ENCODE results near the gene NOC2L.
A peak's percentile ranks its signal among the peaks of the same experiment; 100 is the strongest.

NOC2L gene

DNA sequence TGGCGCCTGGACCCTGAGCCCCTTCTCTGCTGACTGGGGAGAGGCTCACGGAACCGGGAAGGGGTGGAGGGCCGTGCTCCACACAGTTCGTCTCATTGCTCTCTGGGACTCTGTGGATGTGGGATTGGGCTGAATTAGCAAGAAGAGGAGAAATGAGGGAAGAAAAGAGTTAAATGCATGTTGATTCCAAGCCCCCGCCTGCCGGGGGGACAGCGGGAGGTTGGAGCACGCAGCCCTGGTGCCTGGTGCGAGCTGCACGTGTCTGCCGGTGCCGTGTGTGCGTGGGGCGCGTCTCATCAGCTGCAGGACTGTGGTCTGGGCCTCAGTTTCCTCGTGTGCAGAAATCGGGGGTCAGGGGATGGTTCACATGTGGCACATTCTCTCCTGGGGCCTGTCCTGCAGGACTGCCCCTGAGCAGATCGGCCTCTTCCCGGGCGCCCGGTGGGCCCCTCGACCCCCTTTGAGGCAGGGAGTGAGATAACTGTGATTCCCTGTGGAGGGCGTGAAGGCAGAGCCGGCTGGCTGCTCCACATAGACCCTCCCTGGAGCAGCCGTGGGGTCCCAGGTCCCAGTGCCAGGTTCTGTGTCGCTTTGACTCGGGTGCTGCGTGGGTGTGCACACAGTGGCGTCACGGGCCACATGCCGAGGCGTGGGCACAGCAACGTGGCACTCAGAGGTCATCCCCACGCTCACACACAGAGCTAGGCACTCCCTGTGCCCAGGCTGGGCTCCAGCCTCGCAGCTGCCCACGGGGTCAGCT lies 23.9 kb downstream of the NOC2L start:
- peak overlapping the region; percentile 18 for H3K4me3 ChIP-seq (ENCODE audit: low read length)
- no peaks in the 10 kb centered on the region for H3K9me3 ChIP-seq (ENCODE audit: insufficient read depth, low read depth, low read length)
- H3K9ac ChIP-seq (ENCODE audit: low read depth, low read length) = no peak overlapping the region
- no peaks in the 10 kb centered on the region; the same call in 1 of the 2 replicates for H3K4me1 ChIP-seq (ENCODE audit: insufficient read depth, low read length)
- no peaks in the 10 kb centered on the region for H3K36me3 ChIP-seq (ENCODE audit: insufficient read depth, low read depth, low read length)
- H3K27ac ChIP-seq (ENCODE audit: low read length) = no peak overlapping the region
- H3K27me3 ChIP-seq (ENCODE audit: insufficient read depth, low read length) = peaks cover 92% of the 10 kb centered on the region

DNA sequence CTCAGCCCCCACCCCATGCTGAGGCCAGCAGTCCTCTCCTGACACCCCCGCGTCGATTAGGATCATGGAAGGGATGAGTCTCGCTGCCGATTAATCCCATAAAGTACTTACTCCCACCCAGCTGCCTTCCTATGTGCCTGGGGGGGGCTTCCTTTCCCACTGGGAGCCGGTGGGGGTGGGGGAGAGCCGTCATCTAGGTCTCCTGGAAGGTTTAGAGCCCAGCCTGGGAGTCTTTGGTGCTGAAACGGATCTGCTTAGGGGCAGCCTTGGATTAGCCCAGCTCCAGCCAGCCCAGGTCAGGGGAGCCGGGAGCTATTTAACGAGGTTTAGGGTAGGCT lies 25.5 kb downstream of the NOC2L start:
- Histone ChIP-seq H3K27ac (ENCODE audit: low read length) (no peak overlapping the region), H3K4me1 (ENCODE audit: insufficient read depth, low read length) (no peaks in the 10 kb centered on the region; the same call in 1 of the 2 replicates), H3K27me3 (ENCODE audit: insufficient read depth, low read length) (peaks cover 92% of the 10 kb centered on the region), H3K36me3 (ENCODE audit: insufficient read depth, low read depth, low read length) (no peaks in the 10 kb centered on the region), H3K9ac (ENCODE audit: low read depth, low read length) (no peak overlapping the region), H3K9me3 (ENCODE audit: insufficient read depth, low read depth, low read length) (no peaks in the 10 kb centered on the region), H3K4me3 (ENCODE audit: low read length) (no peak overlapping the region)

DNA sequence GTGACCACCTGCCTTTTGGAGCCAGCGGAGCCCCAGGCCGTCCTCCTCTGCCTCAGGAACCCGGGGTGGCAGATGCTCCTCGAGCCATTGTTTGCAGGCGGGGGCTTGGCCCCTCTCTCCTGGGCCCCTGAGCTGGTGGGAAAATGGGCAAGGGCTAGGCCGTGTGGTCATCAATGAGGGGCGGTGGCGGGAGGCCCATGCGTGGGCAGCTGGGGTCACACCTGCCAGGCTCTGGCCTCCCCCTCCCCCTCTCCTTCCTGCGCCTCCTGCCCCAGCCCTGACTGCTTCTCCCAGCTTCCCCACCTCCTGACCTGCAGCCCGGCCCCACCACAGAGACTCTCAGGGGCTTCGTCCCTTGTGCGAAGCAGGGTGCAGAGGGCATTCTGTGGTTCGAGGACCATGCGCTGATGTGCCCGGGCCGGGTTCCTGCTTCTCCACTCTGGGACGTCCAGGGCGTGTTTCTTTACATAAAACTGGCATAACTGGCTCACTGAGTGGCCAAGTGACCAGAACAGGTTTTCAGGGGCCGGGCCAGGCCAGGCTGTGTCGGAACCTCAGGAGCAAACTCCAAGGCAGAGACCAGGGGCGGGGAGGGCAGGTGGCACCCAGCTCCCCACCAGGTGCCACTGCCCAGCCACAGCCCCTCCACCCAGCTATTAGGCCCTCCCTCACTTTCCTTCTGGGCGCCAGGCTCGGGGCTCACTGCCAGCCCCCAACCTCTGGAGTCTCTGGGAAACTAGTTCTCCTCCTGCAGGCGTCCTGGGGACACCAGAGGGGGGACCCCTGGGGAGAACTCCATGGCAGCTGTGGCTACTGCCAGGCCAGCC lies 26.1 kb downstream of the NOC2L start:
- no peaks in the 10 kb centered on the region; the same call in 1 of the 2 replicates for H3K4me1 ChIP-seq (ENCODE audit: insufficient read depth, low read length)
- H3K36me3 ChIP-seq (ENCODE audit: insufficient read depth, low read depth, low read length) = no peaks in the 10 kb centered on the region
- H3K9ac ChIP-seq (ENCODE audit: low read depth, low read length) = no peak overlapping the region
- H3K27me3 ChIP-seq (ENCODE audit: insufficient read depth, low read length) = peaks cover 92% of the 10 kb centered on the region
- no peak overlapping the region for H3K27ac ChIP-seq (ENCODE audit: low read length)
- no peaks in the 10 kb centered on the region for H3K9me3 ChIP-seq (ENCODE audit: insufficient read depth, low read depth, low read length)
- H3K4me3 ChIP-seq (ENCODE audit: low read length) = no peak overlapping the region

DNA sequence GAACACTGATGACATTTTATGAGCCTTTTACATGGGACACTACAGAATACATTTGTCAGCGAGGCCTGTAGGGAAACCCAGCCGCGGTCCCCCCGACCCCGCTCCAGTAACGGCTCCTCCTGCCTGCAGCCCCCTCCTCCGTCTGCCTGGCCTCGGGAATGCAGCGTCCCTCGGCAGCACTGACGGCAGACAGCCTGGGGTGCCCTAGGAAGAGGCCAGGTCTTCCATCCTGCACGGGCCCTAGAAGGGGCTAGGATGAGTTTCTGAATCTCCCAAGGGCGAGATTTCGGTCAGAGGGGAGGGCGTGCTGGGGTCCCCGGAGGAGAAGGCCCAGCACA lies 26.9 kb downstream of the NOC2L start:
- H3K4me3 ChIP-seq (ENCODE audit: low read length) = no peak overlapping the region
- no peak overlapping the region for H3K9ac ChIP-seq (ENCODE audit: low read depth, low read length)
- no peaks in the 10 kb centered on the region for H3K9me3 ChIP-seq (ENCODE audit: insufficient read depth, low read depth, low read length)
- no peaks in the 10 kb centered on the region for H3K36me3 ChIP-seq (ENCODE audit: insufficient read depth, low read depth, low read length)
- H3K27ac ChIP-seq (ENCODE audit: low read length) = no peak overlapping the region
- H3K27me3 ChIP-seq (ENCODE audit: insufficient read depth, low read length) = peaks cover 92% of the 10 kb centered on the region
- no peaks in the 10 kb centered on the region; the same call in 1 of the 2 replicates for H3K4me1 ChIP-seq (ENCODE audit: insufficient read depth, low read length)

DNA sequence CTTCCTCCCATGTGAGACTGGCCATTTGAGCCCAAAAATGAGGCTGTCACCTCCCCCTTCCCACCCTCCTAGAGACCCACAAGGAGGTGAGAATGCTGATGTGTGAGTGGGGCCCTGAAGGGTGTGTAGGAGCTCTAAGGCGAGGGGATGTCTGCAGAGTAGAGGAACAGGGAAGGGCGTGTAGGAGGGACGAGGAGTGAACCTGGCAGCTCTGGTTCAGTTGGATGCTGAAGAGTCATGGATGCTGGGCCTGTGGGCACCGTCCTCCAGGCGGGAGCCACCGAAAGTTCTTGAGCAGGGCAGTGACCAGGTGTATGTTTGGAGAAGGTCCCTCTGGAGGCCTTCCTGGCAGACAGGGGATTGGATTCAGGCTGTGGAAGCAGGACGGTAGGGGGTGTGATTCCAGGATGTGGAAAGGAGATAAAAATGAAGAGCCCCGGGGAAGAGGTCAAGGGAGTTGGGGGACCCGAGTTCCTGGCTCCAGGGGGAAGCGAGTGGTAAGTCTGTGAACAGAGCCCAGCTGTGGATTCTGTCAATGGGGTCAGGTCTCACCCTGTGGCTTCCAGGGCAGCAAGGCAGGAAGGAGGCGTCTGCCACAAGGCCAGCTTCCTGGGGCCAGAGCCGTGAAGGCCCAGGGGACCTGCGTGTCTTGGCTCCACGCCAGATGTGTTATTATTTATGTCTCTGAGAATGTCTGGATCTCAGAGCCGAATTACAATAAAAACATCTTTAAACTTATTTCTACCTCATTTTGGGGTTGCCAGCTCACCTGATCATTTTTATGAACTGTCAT lies 27.5 kb downstream of the NOC2L start:
- H3K27me3 ChIP-seq (ENCODE audit: insufficient read depth, low read length) = peaks cover 92% of the 10 kb centered on the region
- no peaks in the 10 kb centered on the region for H3K9me3 ChIP-seq (ENCODE audit: insufficient read depth, low read depth, low read length)
- H3K27ac ChIP-seq (ENCODE audit: low read length) = no peak overlapping the region
- no peak overlapping the region for H3K9ac ChIP-seq (ENCODE audit: low read depth, low read length)
- no peaks in the 10 kb centered on the region; the same call in 1 of the 2 replicates for H3K4me1 ChIP-seq (ENCODE audit: insufficient read depth, low read length)
- H3K36me3 ChIP-seq (ENCODE audit: insufficient read depth, low read depth, low read length) = no peaks in the 10 kb centered on the region
- H3K4me3 ChIP-seq (ENCODE audit: low read length) = no peak overlapping the region

DNA sequence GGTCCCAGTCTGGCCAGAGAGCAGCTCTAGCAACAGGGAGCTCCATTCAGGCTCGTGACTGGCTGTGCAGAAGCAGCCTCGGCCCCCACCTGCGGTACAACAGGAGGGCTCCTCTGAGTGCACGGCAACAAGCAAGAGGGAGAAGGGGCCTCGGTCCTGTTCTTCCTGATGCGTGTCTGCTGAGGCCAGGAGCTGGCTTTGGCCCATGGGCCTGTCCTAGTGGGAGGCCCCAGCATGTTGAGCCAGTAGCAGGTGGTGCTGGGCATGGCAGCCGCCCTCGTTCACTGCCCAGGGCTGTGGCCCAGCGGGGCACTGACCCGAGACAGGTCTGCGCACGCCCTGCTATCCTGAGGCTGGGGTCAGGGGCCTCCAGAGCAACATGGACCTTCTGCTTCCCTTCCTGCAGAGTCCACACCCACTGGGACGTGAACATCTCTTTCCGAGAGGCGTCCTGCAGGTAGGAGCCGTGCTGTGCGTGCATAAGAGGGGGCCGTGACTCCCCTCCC lies 28.4 kb downstream of the NOC2L start:
- H3K9me3 ChIP-seq (ENCODE audit: insufficient read depth, low read depth, low read length) = no peaks in the 10 kb centered on the region
- no peak overlapping the region for H3K27ac ChIP-seq (ENCODE audit: low read length)
- H3K36me3 ChIP-seq (ENCODE audit: insufficient read depth, low read depth, low read length) = no peaks in the 10 kb centered on the region
- no peak overlapping the region for H3K9ac ChIP-seq (ENCODE audit: low read depth, low read length)
- H3K4me1 ChIP-seq (ENCODE audit: insufficient read depth, low read length) = no peaks in the 10 kb centered on the region; the same call in 1 of the 2 replicates
- H3K4me3 ChIP-seq (ENCODE audit: low read length) = no peak overlapping the region
- H3K27me3 ChIP-seq (ENCODE audit: insufficient read depth, low read length) = peaks cover 92% of the 10 kb centered on the region

DNA sequence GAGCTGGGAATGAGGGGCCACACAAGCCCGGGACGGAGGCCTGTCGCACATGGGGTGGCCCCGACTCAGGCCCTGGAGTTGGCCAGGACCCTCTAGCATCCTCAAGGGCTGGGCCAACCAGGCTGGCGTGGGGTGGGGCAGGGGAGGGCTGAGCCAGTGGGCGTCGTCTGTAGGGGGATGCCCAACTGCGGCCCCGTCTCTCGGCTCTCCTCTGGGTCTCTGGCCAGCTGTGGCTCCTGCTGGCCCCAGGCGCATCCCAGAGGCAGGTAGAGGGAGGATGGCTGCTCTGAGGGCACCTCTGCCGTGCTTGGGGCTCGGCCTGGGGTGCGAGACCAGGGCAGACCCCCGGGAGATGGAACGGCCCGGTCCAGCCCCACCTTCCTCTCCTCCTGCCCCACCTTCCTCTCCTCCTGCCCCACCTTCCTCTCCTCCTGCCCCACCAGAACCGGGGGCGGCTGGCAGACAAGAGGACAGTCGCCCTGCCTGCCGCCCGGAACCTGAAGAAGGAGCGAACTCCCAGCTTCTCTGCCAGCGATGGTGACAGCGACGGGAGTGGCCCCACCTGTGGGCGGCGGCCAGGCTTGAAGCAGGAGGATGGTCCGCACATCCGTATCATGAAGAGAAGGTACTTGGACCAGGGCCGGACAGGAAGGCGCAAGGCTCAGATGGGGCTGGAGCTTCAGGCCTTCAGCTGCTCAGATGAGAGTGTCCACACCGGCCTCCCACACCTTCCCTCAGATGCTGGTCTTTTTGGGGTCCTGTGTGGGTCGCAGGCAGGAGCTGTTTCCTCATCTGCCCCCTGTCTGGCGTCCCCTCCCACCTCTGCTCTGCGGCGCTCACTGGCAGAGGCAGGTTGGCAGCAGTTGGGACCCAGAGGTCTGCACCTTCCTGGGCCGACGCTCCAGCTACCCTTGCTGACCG lies 29.1 kb downstream of the NOC2L start:
- Histone ChIP-seq H3K27ac (ENCODE audit: low read length) (no peak overlapping the region), H3K36me3 (ENCODE audit: insufficient read depth, low read depth, low read length) (no peaks in the 10 kb centered on the region), H3K27me3 (ENCODE audit: insufficient read depth, low read length) (peaks cover 92% of the 10 kb centered on the region), H3K9me3 (ENCODE audit: insufficient read depth, low read depth, low read length) (no peaks in the 10 kb centered on the region), H3K4me1 (ENCODE audit: insufficient read depth, low read length) (no peaks in the 10 kb centered on the region; the same call in 1 of the 2 replicates), H3K9ac (ENCODE audit: low read depth, low read length) (no peak overlapping the region), H3K4me3 (ENCODE audit: low read length) (no peak overlapping the region)

DNA sequence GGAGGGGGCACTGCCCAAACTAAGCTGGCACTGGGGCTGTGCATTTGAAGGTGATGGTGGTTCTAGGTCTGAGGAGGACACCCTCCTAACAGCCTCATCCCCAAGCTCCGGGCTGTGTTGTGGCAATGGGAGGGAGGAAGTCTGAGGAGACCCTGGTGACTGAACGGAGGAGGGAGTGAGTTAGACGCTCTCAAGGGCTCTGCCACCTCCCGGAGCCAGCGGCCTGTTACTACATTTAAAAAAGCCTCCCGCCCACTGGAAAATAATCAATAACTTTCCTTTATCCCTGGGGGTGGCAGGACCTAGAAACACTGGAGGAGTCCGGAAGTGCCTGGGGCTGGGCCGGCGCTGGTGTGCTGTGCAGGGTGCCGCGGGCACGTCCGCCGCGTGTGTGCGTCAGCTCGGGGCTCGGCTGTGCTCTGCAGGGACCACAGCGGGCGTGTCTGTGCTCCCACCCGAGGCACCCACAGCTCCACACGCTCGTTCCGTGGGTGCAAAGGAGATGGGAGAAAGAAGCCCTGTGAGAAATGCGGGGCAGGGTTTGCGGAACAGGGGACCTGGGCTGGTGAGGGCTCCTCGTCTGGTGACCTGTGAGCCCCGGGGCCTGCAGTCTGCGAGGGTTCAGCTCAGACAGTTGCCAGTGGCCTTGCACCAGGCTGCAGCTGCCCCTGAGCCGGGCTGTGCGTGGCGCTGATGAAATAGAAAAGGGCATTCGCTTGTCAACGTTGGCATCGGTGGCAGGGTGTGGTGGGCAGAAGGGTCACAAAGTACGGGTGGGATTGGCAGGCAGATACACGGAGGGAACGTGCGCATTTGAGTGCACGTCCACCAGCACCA lies 30.0 kb downstream of the NOC2L start:
- no peaks in the 10 kb centered on the region for H3K4me1 ChIP-seq (ENCODE audit: insufficient read depth, low read length)
- no peak overlapping the region for H3K4me3 ChIP-seq (ENCODE audit: low read length)
- H3K9ac ChIP-seq (ENCODE audit: low read depth, low read length) = no peak overlapping the region
- H3K27ac ChIP-seq (ENCODE audit: low read length) = no peak overlapping the region
- H3K27me3 ChIP-seq (ENCODE audit: insufficient read depth, low read length) = peaks cover 99% of the 10 kb centered on the region
- H3K9me3 ChIP-seq (ENCODE audit: insufficient read depth, low read depth, low read length) = no peaks in the 10 kb centered on the region
- no peaks in the 10 kb centered on the region for H3K36me3 ChIP-seq (ENCODE audit: insufficient read depth, low read depth, low read length)

DNA sequence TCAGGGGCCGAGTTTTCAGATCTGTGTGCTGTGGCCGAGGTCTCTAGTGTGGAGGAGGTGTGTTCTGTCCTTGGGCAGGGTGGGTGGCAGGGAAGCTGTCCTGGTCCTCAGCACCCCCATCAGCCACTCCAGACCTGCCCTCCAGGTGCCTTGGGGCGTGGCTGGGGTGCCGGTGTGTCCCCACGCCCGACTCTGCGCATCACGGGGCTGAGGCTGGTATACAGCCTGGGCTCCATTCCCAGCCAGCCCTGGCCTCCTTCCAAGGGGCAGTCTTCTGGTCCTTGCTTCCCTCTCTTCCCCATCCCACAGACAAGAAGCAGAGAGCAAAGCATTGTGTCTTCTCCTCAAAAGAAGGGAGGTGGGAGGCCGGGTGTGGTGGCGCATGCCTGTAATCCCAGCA lies 31.3 kb downstream of the NOC2L start:
- H3K36me3 ChIP-seq (ENCODE audit: insufficient read depth, low read depth, low read length) = no peaks in the 10 kb centered on the region
- H3K9ac ChIP-seq (ENCODE audit: low read depth, low read length) = no peak overlapping the region
- no peaks in the 10 kb centered on the region for H3K4me1 ChIP-seq (ENCODE audit: insufficient read depth, low read length)
- no peaks in the 10 kb centered on the region for H3K9me3 ChIP-seq (ENCODE audit: insufficient read depth, low read depth, low read length)
- H3K4me3 ChIP-seq (ENCODE audit: low read length) = no peak overlapping the region
- H3K27ac ChIP-seq (ENCODE audit: low read length) = no peak overlapping the region
- peaks cover 100% of the 10 kb centered on the region for H3K27me3 ChIP-seq (ENCODE audit: insufficient read depth, low read length)

DNA sequence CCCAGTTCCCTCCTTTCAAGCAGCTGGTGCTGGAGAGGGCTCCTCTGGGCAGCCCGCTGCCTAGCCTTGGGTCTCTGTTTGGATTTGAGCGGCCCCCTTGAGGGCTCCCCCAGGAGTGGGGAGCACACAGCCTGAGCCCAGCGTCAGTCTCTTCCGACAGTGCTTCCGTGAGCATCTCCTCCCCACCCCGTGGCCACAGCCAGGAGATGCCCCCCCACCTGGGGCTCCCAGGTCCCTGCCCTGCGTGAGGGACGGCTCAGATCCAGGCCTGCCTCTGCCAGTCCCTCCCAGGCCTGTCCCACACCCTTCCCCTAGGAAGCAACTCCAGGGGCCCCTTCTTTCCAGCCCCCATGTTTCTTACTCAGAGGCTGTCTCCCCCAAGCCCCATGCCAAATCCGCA lies 31.8 kb downstream of the NOC2L start:
- Histone ChIP-seq H3K4me1 (ENCODE audit: insufficient read depth, low read length) (no peaks in the 10 kb centered on the region), H3K4me3 (ENCODE audit: low read length) (no peak overlapping the region), H3K27ac (ENCODE audit: low read length) (no peak overlapping the region), H3K27me3 (ENCODE audit: insufficient read depth, low read length) (peaks cover 100% of the 10 kb centered on the region), H3K36me3 (ENCODE audit: insufficient read depth, low read depth, low read length) (no peaks in the 10 kb centered on the region), H3K9ac (ENCODE audit: low read depth, low read length) (no peak overlapping the region), H3K9me3 (ENCODE audit: insufficient read depth, low read depth, low read length) (no peaks in the 10 kb centered on the region)
